ENCODE data around the gene IAPP. TPM values are rescaled to one million over a fixed set of nuclear protein-coding genes. Genes with fewer than 3 reads are reported as not detected.

Gene IAPP
- total and polyA plus RNA-seq, 4 donors = 0.01 TPM; not detected in 3

DNA sequence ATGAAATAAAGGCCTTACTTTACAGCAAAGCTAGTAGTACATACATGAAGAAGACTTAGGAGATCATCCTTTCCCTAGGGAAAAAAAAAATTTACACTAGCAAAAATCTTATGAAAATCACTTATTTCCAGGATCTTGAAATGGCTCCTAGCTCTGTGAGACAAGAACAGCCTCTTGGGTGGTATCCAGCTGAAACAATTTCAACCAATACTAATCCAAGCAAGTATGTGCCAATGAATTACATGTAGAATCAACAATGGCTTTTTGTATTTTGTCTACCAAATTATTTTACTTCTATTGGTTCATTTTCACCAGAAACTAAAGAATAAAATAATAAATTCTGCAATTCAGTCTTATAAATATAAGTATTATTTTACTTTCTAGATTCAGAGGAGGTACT, 35.2 kb upstream of the IAPP start:
- H3K9ac ChIP-seq (ENCODE audit: insufficient read depth in 1 of 2, low read length in 2 of 2) = no peak overlapping the region
- H3K27me3 ChIP-seq (ENCODE audit: control insufficient read depth in 3 of 3, insufficient read depth in 3 of 3, low read length in 2 of 3) = no peaks in the 10 kb centered on the region
- DNase-seq (no peak), ATAC-seq (ENCODE audit: insufficient read depth, low FRiP score) (no peak)
- H3K36me3 ChIP-seq (ENCODE audit: control insufficient read depth in 4 of 4, insufficient read depth in 4 of 4, low read length in 4 of 4) = no peaks in the 10 kb centered on the region
- no peak overlapping the region for H3K27ac ChIP-seq (ENCODE audit: low read depth in 1 of 2, low read length in 1 of 2)
- no peaks in the 10 kb centered on the region for H3K9me3 ChIP-seq (ENCODE audit: control insufficient read depth in 4 of 4, insufficient read depth in 3 of 4, low read length in 3 of 4)
- H3K4me1 ChIP-seq (ENCODE audit: control insufficient read depth in 5 of 5, insufficient read depth in 5 of 5, low read length in 5 of 5) = peaks cover 0 to 1% (median 0%) of the 10 kb centered on the region in 5 donors
- H3K4me3 ChIP-seq = no peak overlapping the region
- TF ChIP-seq, protein P1, sequence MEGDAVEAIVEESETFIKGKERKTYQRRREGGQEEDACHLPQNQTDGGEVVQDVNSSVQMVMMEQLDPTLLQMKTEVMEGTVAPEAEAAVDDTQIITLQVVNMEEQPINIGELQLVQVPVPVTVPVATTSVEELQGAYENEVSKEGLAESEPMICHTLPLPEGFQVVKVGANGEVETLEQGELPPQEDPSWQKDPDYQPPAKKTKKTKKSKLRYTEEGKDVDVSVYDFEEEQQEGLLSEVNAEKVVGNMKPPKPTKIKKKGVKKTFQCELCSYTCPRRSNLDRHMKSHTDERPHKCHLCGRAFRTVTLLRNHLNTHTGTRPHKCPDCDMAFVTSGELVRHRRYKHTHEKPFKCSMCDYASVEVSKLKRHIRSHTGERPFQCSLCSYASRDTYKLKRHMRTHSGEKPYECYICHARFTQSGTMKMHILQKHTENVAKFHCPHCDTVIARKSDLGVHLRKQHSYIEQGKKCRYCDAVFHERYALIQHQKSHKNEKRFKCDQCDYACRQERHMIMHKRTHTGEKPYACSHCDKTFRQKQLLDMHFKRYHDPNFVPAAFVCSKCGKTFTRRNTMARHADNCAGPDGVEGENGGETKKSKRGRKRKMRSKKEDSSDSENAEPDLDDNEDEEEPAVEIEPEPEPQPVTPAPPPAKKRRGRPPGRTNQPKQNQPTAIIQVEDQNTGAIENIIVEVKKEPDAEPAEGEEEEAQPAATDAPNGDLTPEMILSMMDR (IDR thresholded peaks at IDR 0.05; ENCODE audit: control extremely low read depth, extremely low read depth) = no peak

DNA sequence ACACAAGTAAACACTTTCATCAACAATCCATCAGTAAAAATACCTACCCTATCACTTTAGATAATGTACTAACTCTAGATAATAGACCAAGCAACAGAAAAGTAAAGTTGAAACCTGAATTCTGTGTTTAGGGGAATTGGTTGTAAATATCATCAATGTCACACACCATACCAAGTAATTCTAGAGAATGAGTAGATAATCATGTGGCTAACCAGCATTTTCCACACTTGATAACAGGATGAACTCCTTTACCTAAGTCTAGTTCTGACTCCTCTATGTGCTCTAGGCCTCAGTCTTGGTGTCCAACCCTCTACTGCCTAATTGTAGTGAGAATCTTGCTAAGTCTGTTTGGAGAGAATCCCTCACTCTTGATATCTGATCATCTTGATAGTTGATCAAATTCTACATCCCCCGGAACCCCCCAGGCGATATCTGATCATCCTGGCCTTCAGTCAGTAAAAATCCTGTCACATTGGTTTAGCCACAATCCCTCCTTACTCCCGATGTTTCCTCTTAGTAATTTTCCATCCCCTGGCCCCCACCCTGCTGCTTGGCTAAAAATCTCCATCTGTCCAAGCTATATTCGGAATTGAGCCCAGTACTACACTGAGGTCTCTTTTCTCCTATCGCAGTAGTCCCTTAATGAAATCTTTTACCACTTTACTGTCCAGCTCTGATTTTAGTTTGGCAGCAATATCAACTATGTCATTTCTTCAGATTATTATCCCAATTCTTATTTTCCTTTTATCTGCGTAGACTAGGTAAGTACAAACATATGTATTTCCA, 34.5 kb upstream of the IAPP start:
- no peak for DNase-seq
- H3K4me1 ChIP-seq (ENCODE audit: control insufficient read depth in 5 of 5, insufficient read depth in 5 of 5, low read length in 5 of 5) = peaks cover 0 to 1% (median 0%) of the 10 kb centered on the region in 5 donors
- H3K4me3 ChIP-seq = no peak overlapping the region
- no peak overlapping the region for H3K27ac ChIP-seq (ENCODE audit: low read depth in 1 of 2, low read length in 1 of 2)
- 90 to 91% methylated on average over 6 of the region's 6 CpGs for WGBS, 2 donors
- no peaks in the 10 kb centered on the region for H3K9me3 ChIP-seq (ENCODE audit: control insufficient read depth in 4 of 4, insufficient read depth in 3 of 4, low read length in 3 of 4)
- no peaks in the 10 kb centered on the region for H3K36me3 ChIP-seq (ENCODE audit: control insufficient read depth in 4 of 4, insufficient read depth in 4 of 4, low read length in 4 of 4)
- TF ChIP-seq, protein P1 (IDR thresholded peaks at IDR 0.05; ENCODE audit: control extremely low read depth, extremely low read depth) = no peak
- H3K27me3 ChIP-seq (ENCODE audit: control insufficient read depth in 3 of 3, insufficient read depth in 3 of 3, low read length in 2 of 3) = no peaks in the 10 kb centered on the region
- no peak for ATAC-seq (ENCODE audit: insufficient read depth, low FRiP score)
- no peak overlapping the region for H3K9ac ChIP-seq (ENCODE audit: insufficient read depth in 1 of 2, low read length in 2 of 2)

DNA sequence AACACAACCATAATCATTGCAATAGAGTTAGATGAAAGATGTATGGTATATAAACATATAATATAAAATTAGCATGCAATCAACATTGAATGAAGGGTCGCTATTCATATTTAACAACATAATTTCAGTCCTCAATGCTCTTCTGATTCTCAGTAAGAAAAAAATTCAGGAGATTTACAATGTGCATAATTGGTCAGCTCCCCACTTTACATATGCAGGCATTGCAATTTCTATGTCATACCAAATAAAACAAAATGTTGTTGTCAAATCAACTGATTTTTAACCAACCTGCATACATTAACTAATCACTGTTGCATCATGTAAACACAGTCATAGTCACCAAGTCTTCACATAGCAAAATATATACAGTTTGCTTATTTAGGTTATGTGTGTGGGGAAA, 32.8 kb upstream of the IAPP start:
- peaks cover 0 to 1% (median 0%) of the 10 kb centered on the region in 5 donors for H3K4me1 ChIP-seq (ENCODE audit: control insufficient read depth in 5 of 5, insufficient read depth in 5 of 5, low read length in 5 of 5)
- 84 to 91% methylated on average over 1 of the region's 1 CpG for WGBS, 2 donors
- ATAC-seq (ENCODE audit: insufficient read depth, low FRiP score) (no peak), DNase-seq (no peak)
- no peak overlapping the region for H3K27ac ChIP-seq (ENCODE audit: low read depth in 1 of 2, low read length in 1 of 2)
- no peaks in the 10 kb centered on the region for H3K9me3 ChIP-seq (ENCODE audit: control insufficient read depth in 4 of 4, insufficient read depth in 3 of 4, low read length in 3 of 4)
- no peak overlapping the region for H3K9ac ChIP-seq (ENCODE audit: insufficient read depth in 1 of 2, low read length in 2 of 2)
- no peak overlapping the region for H3K4me3 ChIP-seq
- no peaks in the 10 kb centered on the region for H3K36me3 ChIP-seq (ENCODE audit: control insufficient read depth in 4 of 4, insufficient read depth in 4 of 4, low read length in 4 of 4)
- H3K27me3 ChIP-seq (ENCODE audit: control insufficient read depth in 3 of 3, insufficient read depth in 3 of 3, low read length in 2 of 3) = no peaks in the 10 kb centered on the region
- TF ChIP-seq, protein P1 (IDR thresholded peaks at IDR 0.05; ENCODE audit: control extremely low read depth, extremely low read depth) = no peak

Measured in lung (tissue), 12 donors.